WTC11 (cell line): ENCODE results near the gene MICAL2.

Source experiments
- TEAD4 ChIP-seq: sonication (generic); formaldehyde crosslinking; IDR thresholded peaks from 2 replicates; pipeline ENCODE4 v1.8.0; 2022; ENCODE audit warnings: mild to moderate bottlenecking, missing genetic modification reagents
- TF ChIP-seq, protein P1 (sequence below): fragments of 200-600 bp; IDR thresholded peaks from 2 replicates; pipeline ENCODE4 v1.8.0; 2022; ENCODE audit warnings: antibody characterized with exemption

- TF ChIP-seq, protein P1, sequence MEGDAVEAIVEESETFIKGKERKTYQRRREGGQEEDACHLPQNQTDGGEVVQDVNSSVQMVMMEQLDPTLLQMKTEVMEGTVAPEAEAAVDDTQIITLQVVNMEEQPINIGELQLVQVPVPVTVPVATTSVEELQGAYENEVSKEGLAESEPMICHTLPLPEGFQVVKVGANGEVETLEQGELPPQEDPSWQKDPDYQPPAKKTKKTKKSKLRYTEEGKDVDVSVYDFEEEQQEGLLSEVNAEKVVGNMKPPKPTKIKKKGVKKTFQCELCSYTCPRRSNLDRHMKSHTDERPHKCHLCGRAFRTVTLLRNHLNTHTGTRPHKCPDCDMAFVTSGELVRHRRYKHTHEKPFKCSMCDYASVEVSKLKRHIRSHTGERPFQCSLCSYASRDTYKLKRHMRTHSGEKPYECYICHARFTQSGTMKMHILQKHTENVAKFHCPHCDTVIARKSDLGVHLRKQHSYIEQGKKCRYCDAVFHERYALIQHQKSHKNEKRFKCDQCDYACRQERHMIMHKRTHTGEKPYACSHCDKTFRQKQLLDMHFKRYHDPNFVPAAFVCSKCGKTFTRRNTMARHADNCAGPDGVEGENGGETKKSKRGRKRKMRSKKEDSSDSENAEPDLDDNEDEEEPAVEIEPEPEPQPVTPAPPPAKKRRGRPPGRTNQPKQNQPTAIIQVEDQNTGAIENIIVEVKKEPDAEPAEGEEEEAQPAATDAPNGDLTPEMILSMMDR = no peak
- TF ChIP-seq TEAD4 = no peak
Measured at GRCh38 chr11:12280838-12281565, 170.6 kb downstream of the MICAL2 start.
